Tibial nerve (tissue), 3 donors: ENCODE results near the gene GTSE1.

ENCODE experiments used
- CTCF ChIP-seq, 5 experiments: fragments of 200-600 bp in 3 of 5; fragments of 450-650 bp in 2 of 5; sonication (generic) in 3 of 5; IDR thresholded peaks; one replicate each; pipeline ENCODE4 v1.5.1; 2016 to 2019; ENCODE audit warnings: antibody characterized with exemption in 5 of 5, mild to moderate bottlenecking in 3 of 5, moderate library complexity in 2 of 5
- POLR2A ChIP-seq, 2 donors: fragments of 450-650 bp; IDR thresholded peaks; one replicate each; pipeline ENCODE4 v1.6.1; 2017; ENCODE audit warnings: antibody characterized with exemption in 2 of 2, mild to moderate bottlenecking in 2 of 2, moderate library complexity in 2 of 2

- TF ChIP-seq CTCF (IDR thresholded peaks at IDR 0.05) (no peak), POLR2A (IDR thresholded peaks at IDR 0.05) (no peak)
These were observed 55.1 kb downstream of the GTSE1 start for GRCh38 chr22:46351767-46352166.
